ENCODE data around the gene NAA10.

Gene NAA10

GRCh38 chrX:153911798-153912197 is 23.0 kb downstream of the NAA10 start:
- no peak overlapping the region for H3K4me3 ChIP-seq (ENCODE audit: low read depth, low read length)

- H3K4me3 ChIP-seq (ENCODE audit: low read depth, low read length) = no peak overlapping the region
These were observed 24.4 kb downstream of the NAA10 start for GRCh38 chrX:153910446-153910845.

- H3K4me3 ChIP-seq (ENCODE audit: low read depth, low read length) = no peak overlapping the region
These were observed 24.9 kb downstream of the NAA10 start for GRCh38 chrX:153909980-153910360.

GRCh38 chrX:153909024-153909979 is 25.5 kb downstream of the NAA10 start:
- H3K4me3 ChIP-seq (ENCODE audit: low read depth, low read length) = no peak overlapping the region

GRCh38 chrX:153908219-153908860 is 26.5 kb downstream of the NAA10 start:
- H3K4me3 ChIP-seq (ENCODE audit: low read depth, low read length) = no peak overlapping the region

GRCh38 chrX:153907456-153907855 is 27.4 kb downstream of the NAA10 start:
- H3K4me3 ChIP-seq (ENCODE audit: low read depth, low read length) = no peak overlapping the region

GRCh38 chrX:153906126-153906917 is 28.5 kb downstream of the NAA10 start:
- H3K4me3 ChIP-seq (ENCODE audit: low read depth, low read length) = no peak overlapping the region

- no peak overlapping the region for H3K4me3 ChIP-seq (ENCODE audit: low read depth, low read length)
These were observed 29.2 kb downstream of the NAA10 start for GRCh38 chrX:153905481-153906095.

GRCh38 chrX:153903991-153904957 is 30.6 kb downstream of the NAA10 start, which contains the start of gene AVPR2:
TSS of gene AVPR2 (plus strand) at chrX:153904673. CDS start at chrX:153905146, 473 bp downstream.
- H3K4me3 ChIP-seq (ENCODE audit: low read depth, low read length) = no peak within 1 kb of the TSS

GRCh38 chrX:153903238-153903980 is 31.4 kb downstream of the NAA10 start:
- no peak overlapping the region for H3K4me3 ChIP-seq (ENCODE audit: low read depth, low read length)

- no peak overlapping the region for H3K4me3 ChIP-seq (ENCODE audit: low read depth, low read length)
These were observed 32.5 kb downstream of the NAA10 start for GRCh38 chrX:153902385-153902784.

- no peak overlapping the region for H3K4me3 ChIP-seq (ENCODE audit: low read depth, low read length)
These were observed 33.1 kb downstream of the NAA10 start for GRCh38 chrX:153901753-153902140.

GRCh38 chrX:153900831-153901752 is 33.7 kb downstream of the NAA10 start:
- no peak overlapping the region for H3K4me3 ChIP-seq (ENCODE audit: low read depth, low read length)

- no peak overlapping the region for H3K4me3 ChIP-seq (ENCODE audit: low read depth, low read length)
These were observed 36.9 kb downstream of the NAA10 start for GRCh38 chrX:153897899-153898298.

GRCh38 chrX:153889123-153889522 is 45.7 kb downstream of the NAA10 start:
- H3K4me3 ChIP-seq (ENCODE audit: low read depth, low read length) = no peak overlapping the region

GRCh38 chrX:153888344-153888743 is 46.5 kb downstream of the NAA10 start:
- H3K4me3 ChIP-seq (ENCODE audit: low read depth, low read length) = no peak overlapping the region

- no peak overlapping the region for H3K4me3 ChIP-seq (ENCODE audit: low read depth, low read length)
These were observed 47.5 kb downstream of the NAA10 start for GRCh38 chrX:153887385-153887784.

GRCh38 chrX:153886915-153887314 is 47.9 kb downstream of the NAA10 start:
- no peak overlapping the region for H3K4me3 ChIP-seq (ENCODE audit: low read depth, low read length)
